ENCODE measurements around the gene SERPINA6. TPM values are rescaled to one million over a fixed set of nuclear protein-coding genes. Genes with fewer than 3 reads are reported as not detected.

Gene SERPINA6
- total RNA-seq, 1 experiment from 2014 or later: 4.5 TPM

DNA sequence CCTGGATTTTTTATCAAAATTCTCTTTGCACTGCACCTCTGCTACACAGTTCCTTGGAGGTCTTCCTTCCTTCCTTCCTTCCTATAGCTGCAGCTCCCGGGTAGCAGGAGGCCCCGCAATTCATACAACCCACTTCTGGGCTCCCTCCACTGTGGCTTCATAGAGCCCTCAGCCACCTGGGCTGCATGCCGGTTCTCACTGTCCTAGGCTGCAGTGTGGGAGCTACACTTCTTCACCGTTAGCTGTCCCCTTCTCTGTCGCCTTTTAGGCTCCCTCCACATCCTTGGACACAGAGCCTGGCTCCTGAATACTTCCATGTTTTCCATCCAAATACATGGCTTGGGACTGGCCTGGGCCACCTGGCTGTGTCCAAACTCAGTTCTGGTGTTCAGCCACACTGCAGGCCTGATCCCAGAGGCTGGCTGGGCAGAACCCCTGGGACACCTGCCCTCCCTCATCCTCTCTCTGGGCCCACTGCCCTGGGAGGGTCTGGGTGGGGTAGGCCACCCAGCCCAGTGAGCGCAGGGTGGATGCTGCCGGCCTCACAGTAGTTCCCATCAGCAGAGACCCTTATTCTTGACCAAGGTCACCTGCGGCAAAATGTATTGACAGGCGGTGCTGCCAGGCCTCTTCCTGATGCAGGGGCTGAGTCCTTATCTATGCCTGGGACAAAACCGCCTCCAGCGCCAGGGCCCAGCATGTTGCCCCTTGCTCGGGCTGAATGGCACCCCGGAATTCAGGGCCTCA lies 31.8 kb downstream of the SERPINA6 start:
- no TSS peak for BruUV-seq (replicated peaks)
- Mint-ChIP-seq H3K4me3 (ENCODE audit: low read depth, unreplicated experiment) (no peak overlapping the region), H3K27ac (ENCODE audit: unreplicated experiment) (no peak overlapping the region), H3K9me3 (ENCODE audit: low read depth, unreplicated experiment) (no peaks in the 10 kb centered on the region), H3K36me3 (ENCODE audit: insufficient read depth, unreplicated experiment) (no peaks in the 10 kb centered on the region), H3K27me3 (ENCODE audit: unreplicated experiment) (peaks cover 20% of the 10 kb centered on the region), H3K4me1 (ENCODE audit: low read depth, unreplicated experiment) (no peaks in the 10 kb centered on the region)
- intact Hi-C loops (cut with micrococcal nuclease; ENCODE audit: unreplicated experiment): no loop called here
- CTCF ChIA-PET: no interaction called here
- DNase-seq: no peak
- no peak for TF ChIP-seq CTCF (IDR thresholded peaks at IDR 0.05; ENCODE audit: unreplicated experiment)

GRCh38 chr14:94290197-94290596 lies 32.9 kb downstream of the SERPINA6 start:
- H3K27ac Mint-ChIP-seq (ENCODE audit: unreplicated experiment): no peak overlapping the region
- H3K27me3 Mint-ChIP-seq (ENCODE audit: unreplicated experiment): peaks cover 20% of the 10 kb centered on the region
- H3K4me3 Mint-ChIP-seq (ENCODE audit: low read depth, unreplicated experiment): no peak overlapping the region
- H3K4me1 Mint-ChIP-seq (ENCODE audit: low read depth, unreplicated experiment): no peaks in the 10 kb centered on the region
- TF ChIP-seq CTCF (IDR thresholded peaks at IDR 0.05; ENCODE audit: unreplicated experiment): no peak
- CTCF ChIA-PET: no interaction called here
- intact Hi-C loops (cut with micrococcal nuclease; ENCODE audit: unreplicated experiment): no loop called here
- no peaks in the 10 kb centered on the region for H3K9me3 Mint-ChIP-seq (ENCODE audit: low read depth, unreplicated experiment)
- H3K36me3 Mint-ChIP-seq (ENCODE audit: insufficient read depth, unreplicated experiment): no peaks in the 10 kb centered on the region
- BruUV-seq (replicated peaks): no TSS peak
- no peak for DNase-seq

- Mint-ChIP-seq H3K4me3 (ENCODE audit: low read depth, unreplicated experiment) (no peak overlapping the region), H3K27me3 (ENCODE audit: unreplicated experiment) (peaks cover 20% of the 10 kb centered on the region), H3K36me3 (ENCODE audit: insufficient read depth, unreplicated experiment) (no peaks in the 10 kb centered on the region), H3K9me3 (ENCODE audit: low read depth, unreplicated experiment) (no peaks in the 10 kb centered on the region), H3K4me1 (ENCODE audit: low read depth, unreplicated experiment) (no peaks in the 10 kb centered on the region), H3K27ac (ENCODE audit: unreplicated experiment) (no peak overlapping the region)
- no TSS peak for BruUV-seq (replicated peaks)
- intact Hi-C loops (cut with micrococcal nuclease; ENCODE audit: unreplicated experiment): no loop called here
- TF ChIP-seq CTCF (IDR thresholded peaks at IDR 0.05; ENCODE audit: unreplicated experiment): no peak
- CTCF ChIA-PET: interaction anchor here (0.6 kb wide), 1 partner anchor 1167 kb away, joined by 3 read pairs; no protein-coding TSS in a partner anchor
- no peak for DNase-seq
Observed at GRCh38 chr14:94288610-94289465, 34.3 kb downstream of the SERPINA6 start.

GRCh38 chr14:94285158-94285557 lies 38.0 kb downstream of the SERPINA6 start:
- H3K36me3 Mint-ChIP-seq (ENCODE audit: insufficient read depth, unreplicated experiment): no peaks in the 10 kb centered on the region
- DNase-seq: no peak
- BruUV-seq (replicated peaks): no TSS peak
- CTCF ChIA-PET: interaction anchor here (0.6 kb wide), 1 partner anchor 1503 kb away, joined by 3 read pairs; no protein-coding TSS in a partner anchor
- intact Hi-C loops (cut with micrococcal nuclease; ENCODE audit: unreplicated experiment): no loop called here
- no peak overlapping the region for H3K4me3 Mint-ChIP-seq (ENCODE audit: low read depth, unreplicated experiment)
- TF ChIP-seq CTCF (IDR thresholded peaks at IDR 0.05; ENCODE audit: unreplicated experiment): no peak
- no peak overlapping the region for H3K27ac Mint-ChIP-seq (ENCODE audit: unreplicated experiment)
- no peaks in the 10 kb centered on the region for H3K9me3 Mint-ChIP-seq (ENCODE audit: low read depth, unreplicated experiment)
- H3K27me3 Mint-ChIP-seq (ENCODE audit: unreplicated experiment): peaks cover 20% of the 10 kb centered on the region
- H3K4me1 Mint-ChIP-seq (ENCODE audit: low read depth, unreplicated experiment): no peaks in the 10 kb centered on the region

All from Calu3 (cell line).